Gastroesophageal sphincter (tissue), 4 donors: Measurements from ENCODE around the gene ITGA8. TPM values are rescaled to one million over a fixed set of nuclear protein-coding genes. Genes with fewer than 3 reads are reported as not detected.

Experiments used
- ATAC-seq: fragments of 150-250 bp; one replicate; pipeline ENCODE4 v1.9.1; 2016; ENCODE audit warnings: mild to moderate bottlenecking, moderate library complexity
- H3K27ac ChIP-seq, 4 donors: fragments of 200-600 bp; sonication (generic) in 3 of 4; 1 replicate in 3 of 4; 2 replicates in 1 of 4; pipeline ENCODE4 v1.5.1; 2016 to 2019
- H3K27me3 ChIP-seq: fragments of 200-600 bp; sonication (generic); one replicate; pipeline ENCODE4 v1.5.1; 2019
- H3K36me3 ChIP-seq, 2 donors: fragments of 200-600 bp; sonication (generic); one replicate each; pipeline ENCODE4 v1.5.1; 2019; ENCODE audit warnings: control low read depth in 1 of 2
- H3K4me1 ChIP-seq, 3 donors: fragments of 200-600 bp; sonication (generic); 1 replicate in 2 of 3; 2 replicates in 1 of 3; pipeline ENCODE4 v1.5.1; 2016 to 2019; ENCODE audit warnings: control low read depth in 2 of 3
- H3K4me3 ChIP-seq, 2 donors: fragments of 200-600 bp; sonication (generic); one replicate each; pipeline ENCODE4 v1.5.1; 2019; ENCODE audit warnings: mild to moderate bottlenecking in 1 of 2, moderate library complexity in 1 of 2
- H3K9me3 ChIP-seq, 3 donors: fragments of 200-600 bp; sonication (generic); one replicate each; pipeline ENCODE4 v1.5.1; 2017 to 2019; ENCODE audit warnings: control low read depth in 2 of 3
- CTCF ChIP-seq, 4 experiments: fragments of 200-600 bp in 2 of 4; fragments of 450-650 bp in 2 of 4; sonication (generic) in 1 of 4; IDR thresholded peaks; one replicate each; pipeline ENCODE4 v1.5.1; 2017 to 2019; ENCODE audit warnings: antibody characterized with exemption in 4 of 4, mild to moderate bottlenecking in 2 of 4, moderate library complexity in 2 of 4
- EP300 ChIP-seq: sonication (generic); formaldehyde crosslinking; IDR thresholded peaks from one replicate; pipeline ENCODE4 v1.6.1; 2017; ENCODE audit warnings: antibody characterized with exemption, mild to moderate bottlenecking
- POLR2A ChIP-seq, 2 donors: fragments of 450-650 bp; IDR thresholded peaks; one replicate each; pipeline ENCODE4 v1.6.1; 2017; ENCODE audit warnings: antibody characterized with exemption in 2 of 2, mild to moderate bottlenecking in 2 of 2, moderate library complexity in 1 of 2
- POLR2AphosphoS5 ChIP-seq: sonication (generic); formaldehyde crosslinking; IDR thresholded peaks from one replicate; pipeline ENCODE4 v1.6.1; 2017; ENCODE audit warnings: antibody characterized with exemption
- WGBS, 2 donors: methylation state at CpG; one replicate each; pipeline ENCODE4 v1.1.5; 2018; ENCODE audit warnings: low coverage in 1 of 2; 5-methylcytosine and 5-hydroxymethylcytosine counted together
- total RNA-seq, 4 donors: library from RNA; depleted of rRNA; stranded (reverse); fragments of >200 nt; gene quantifications; one replicate each; pipeline ENCODE4 v1.1.0, GENCODE V29; 2016

The ITGA8 gene
- total RNA-seq, 4 donors from 2014 or later = 37.6 to 667 (median 310) TPM

DNA sequence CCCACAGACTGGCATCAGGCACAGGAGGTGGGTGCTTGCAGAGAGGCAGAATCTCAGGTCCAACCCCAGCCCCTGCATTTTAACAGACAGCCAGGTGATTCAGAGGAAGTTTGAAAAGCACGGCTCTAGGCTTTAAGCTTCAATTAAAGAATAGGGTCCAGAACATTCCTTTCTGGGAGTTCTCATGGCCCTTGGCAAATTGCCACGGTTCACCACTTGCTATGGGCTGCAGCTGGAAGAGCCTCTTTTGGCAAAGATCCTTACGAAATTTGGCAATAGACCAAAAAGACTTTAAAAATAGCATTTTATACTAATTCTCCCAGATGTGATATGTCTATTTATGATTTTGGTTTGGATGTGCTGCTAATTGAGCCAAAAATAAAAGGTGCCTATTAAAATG is 148.1 kb downstream of the ITGA8 start:
- Histone ChIP-seq H3K9me3 (no peaks in the 10 kb centered on the region), H3K27me3 (no peaks in the 10 kb centered on the region), H3K4me3 (no peak overlapping the region), H3K4me1 (peaks cover 0 to 19% (median 9%) of the 10 kb centered on the region in 3 donors), H3K27ac (no peak overlapping the region), H3K36me3 (peaks cover 0 to 28% of the 10 kb centered on the region in 2 donors)
- WGBS, 2 donors = 5 to 11% methylated on average over 3 of the region's 3 CpGs
- TF ChIP-seq CTCF (IDR thresholded peaks at IDR 0.05) (no peak), POLR2AphosphoS5 (peak; percentile 42)
- ATAC-seq = no peak

DNA sequence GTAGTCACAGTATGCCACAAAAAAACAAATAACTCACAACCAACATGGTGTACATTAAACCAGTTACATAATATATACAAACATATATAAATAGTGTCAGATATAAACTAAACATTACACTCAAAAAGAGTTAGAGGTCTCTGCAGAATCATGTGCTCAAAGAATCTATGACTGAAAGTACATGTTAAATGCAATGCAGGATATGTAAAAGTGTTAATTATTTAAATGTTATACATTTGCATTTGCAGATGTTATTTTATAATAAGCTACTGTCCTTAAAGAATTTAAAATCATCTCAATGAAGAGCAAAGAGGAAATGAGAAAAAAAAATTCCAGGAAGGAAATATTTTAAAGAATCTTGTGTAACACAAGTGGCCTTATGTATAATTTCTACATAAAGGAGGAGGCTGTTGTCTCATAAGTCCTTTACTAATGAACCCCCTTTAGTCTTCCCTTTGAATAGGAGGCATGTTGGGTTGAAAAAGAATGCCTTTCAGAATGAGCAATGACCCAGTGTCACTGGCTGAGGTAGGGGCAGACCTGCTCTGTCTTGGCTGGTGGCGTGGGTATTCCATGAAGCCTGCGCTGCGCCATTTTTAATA is 148.9 kb downstream of the ITGA8 start:
- no peaks in the 10 kb centered on the region for H3K27me3 ChIP-seq
- 89 to 98% methylated on average over 3 of the region's 3 CpGs for WGBS, 2 donors
- TF ChIP-seq POLR2AphosphoS5 = no peak
- no peak for TF ChIP-seq CTCF (IDR thresholded peaks at IDR 0.05)
- no peak for TF ChIP-seq EP300
- TF ChIP-seq POLR2A (IDR thresholded peaks at IDR 0.05) = no peak
- H3K9me3 ChIP-seq = no peaks in the 10 kb centered on the region
- no peak for ATAC-seq
- H3K4me3 ChIP-seq = no peak overlapping the region
- peaks cover 0 to 19% (median 9%) of the 10 kb centered on the region in 3 donors for H3K4me1 ChIP-seq
- no peak overlapping the region for H3K27ac ChIP-seq
- peaks cover 0 to 28% of the 10 kb centered on the region in 2 donors for H3K36me3 ChIP-seq

- Histone ChIP-seq H3K36me3 (peaks cover 0 to 40% of the 10 kb centered on the region in 2 donors), H3K27me3 (no peaks in the 10 kb centered on the region), H3K4me1 (peaks cover 0 to 19% (median 9%) of the 10 kb centered on the region in 3 donors), H3K27ac (no peak overlapping the region), H3K9me3 (no peaks in the 10 kb centered on the region), H3K4me3 (no peak overlapping the region)
- no peak for ATAC-seq
- WGBS, 2 donors = 100% methylated on average over 1 of the region's 1 CpG; no CpG with 5 or more reads in 1 of the 2 donors
- no peak for TF ChIP-seq CTCF (IDR thresholded peaks at IDR 0.05)
Observed at GRCh38 chr10:15567952-15568351, 151.8 kb downstream of the ITGA8 start.

DNA sequence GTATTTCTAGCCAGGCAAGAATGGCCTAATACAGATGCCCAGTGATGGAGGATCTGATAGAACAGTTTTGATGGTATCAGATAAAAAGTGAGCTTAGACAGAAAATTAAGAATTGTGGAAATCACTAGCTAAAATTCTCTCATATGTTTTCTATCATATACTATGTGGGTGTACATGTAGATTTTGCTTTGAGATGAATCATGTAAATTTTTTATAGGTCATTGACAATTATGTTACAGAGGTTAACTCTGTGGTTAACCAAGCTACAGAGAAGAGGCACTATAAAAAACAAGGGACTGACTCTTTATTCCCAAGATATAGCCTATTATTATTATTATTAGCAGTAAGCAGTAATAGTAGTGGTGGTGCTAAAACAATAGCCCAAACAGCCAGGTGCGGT is 156.5 kb downstream of the ITGA8 start:
- no peaks in the 10 kb centered on the region for H3K9me3 ChIP-seq
- H3K36me3 ChIP-seq = peaks cover 0 to 42% of the 10 kb centered on the region in 2 donors
- no peaks in the 10 kb centered on the region for H3K4me1 ChIP-seq
- H3K27ac ChIP-seq = no peak overlapping the region
- TF ChIP-seq POLR2A (IDR thresholded peaks at IDR 0.05) (no peak), EP300 (no peak), CTCF (IDR thresholded peaks at IDR 0.05) (no peak), POLR2AphosphoS5 (no peak)
- no peak overlapping the region for H3K4me3 ChIP-seq
- no peak for ATAC-seq
- no peaks in the 10 kb centered on the region for H3K27me3 ChIP-seq
- whole genome bisulfite sequencing, 2 donors = 71 to 100% methylated on average over 1 of the region's 1 CpG

DNA sequence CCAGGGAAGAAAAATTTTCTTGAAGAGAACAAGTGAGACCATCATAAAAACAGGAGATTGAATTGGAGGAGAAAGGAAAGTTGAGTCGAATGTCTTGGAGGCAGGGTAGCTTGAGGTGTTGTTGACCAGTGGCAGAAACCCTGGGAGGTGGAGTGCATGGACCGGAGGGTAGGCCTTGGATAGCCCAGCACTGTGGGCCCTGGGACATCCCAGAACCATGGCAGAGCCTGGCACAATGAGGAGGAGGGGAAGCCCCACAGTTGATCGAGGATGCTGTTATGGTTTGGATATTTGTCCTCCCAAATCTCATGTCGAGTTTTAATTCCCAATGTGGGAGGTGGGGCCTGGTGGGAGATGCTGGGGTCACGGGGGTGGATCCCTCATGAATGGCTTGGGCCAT is 157.1 kb downstream of the ITGA8 start:
- WGBS, 2 donors = 92 to 100% methylated on average over 2 to 5 of the region's 5 CpGs
- H3K9me3 ChIP-seq = no peaks in the 10 kb centered on the region
- no peak for ATAC-seq
- H3K27me3 ChIP-seq = no peaks in the 10 kb centered on the region
- H3K4me1 ChIP-seq = no peaks in the 10 kb centered on the region
- no peak overlapping the region for H3K4me3 ChIP-seq
- peaks cover 0 to 42% of the 10 kb centered on the region in 2 donors for H3K36me3 ChIP-seq
- H3K27ac ChIP-seq = no peak overlapping the region
- no peak for TF ChIP-seq POLR2A (IDR thresholded peaks at IDR 0.05)
- TF ChIP-seq EP300 = no peak
- no peak for TF ChIP-seq POLR2AphosphoS5
- no peak for TF ChIP-seq CTCF (IDR thresholded peaks at IDR 0.05)
